Hindlimb muscle (tissue), 1 donor: ENCODE results near the gene SKAP1. TPM values are rescaled to one million over a fixed set of nuclear protein-coding genes. Genes with fewer than 3 reads are reported as not detected.
A peak's percentile ranks its signal among the peaks of the same experiment; 100 is the strongest.
"Not testable (repeated sequence)": the region's sequence is repeated elsewhere in the genome, so short reads cannot be mapped to it uniquely, and the experiment has no call there.

Experiments used
- DNase-seq: peaks from one replicate; pipeline ENCODE4 v3.0.0-alpha.2; 2013
- polyA plus RNA-seq: library from polyadenylated mRNA; unstranded; fragments of 120-200 nt; gene quantifications from one replicate; pipeline ENCODE4 v1.2.1, GENCODE V29; 2013; ENCODE audit not compliant: insufficient read length

Gene SKAP1
- polyA plus RNA-seq, 1 donor = 0.70 TPM

DNA sequence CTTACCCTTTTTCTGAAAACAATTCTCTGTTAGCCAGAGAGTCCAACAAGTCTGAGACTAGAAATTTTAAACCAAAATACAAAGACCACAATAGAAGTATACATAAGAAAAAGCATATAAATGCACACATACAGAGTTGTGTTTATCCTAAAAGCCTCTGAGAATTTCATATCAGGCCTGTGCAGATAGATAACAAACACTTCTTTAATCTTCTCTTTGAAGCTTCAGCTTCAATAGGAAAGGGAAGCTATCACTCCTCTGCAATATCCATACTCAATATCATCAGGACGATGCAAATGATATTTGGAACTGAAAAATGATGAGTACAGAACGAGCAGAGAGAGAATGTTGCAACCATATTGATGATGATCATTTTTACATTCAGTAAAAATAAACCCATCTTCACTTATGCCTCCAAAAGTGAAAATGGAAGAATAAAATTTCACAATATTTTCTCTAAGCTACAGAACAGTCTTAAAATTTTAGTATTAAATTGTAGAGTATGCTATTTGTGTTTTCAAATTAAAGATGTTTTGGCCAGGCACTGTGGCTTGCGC is 61.6 kb downstream of the SKAP1 start:
- no peak for DNase-seq

- no peak for DNase-seq
Observed at GRCh38 chr17:48363161-48363560, 66.9 kb downstream of the SKAP1 start.

DNA sequence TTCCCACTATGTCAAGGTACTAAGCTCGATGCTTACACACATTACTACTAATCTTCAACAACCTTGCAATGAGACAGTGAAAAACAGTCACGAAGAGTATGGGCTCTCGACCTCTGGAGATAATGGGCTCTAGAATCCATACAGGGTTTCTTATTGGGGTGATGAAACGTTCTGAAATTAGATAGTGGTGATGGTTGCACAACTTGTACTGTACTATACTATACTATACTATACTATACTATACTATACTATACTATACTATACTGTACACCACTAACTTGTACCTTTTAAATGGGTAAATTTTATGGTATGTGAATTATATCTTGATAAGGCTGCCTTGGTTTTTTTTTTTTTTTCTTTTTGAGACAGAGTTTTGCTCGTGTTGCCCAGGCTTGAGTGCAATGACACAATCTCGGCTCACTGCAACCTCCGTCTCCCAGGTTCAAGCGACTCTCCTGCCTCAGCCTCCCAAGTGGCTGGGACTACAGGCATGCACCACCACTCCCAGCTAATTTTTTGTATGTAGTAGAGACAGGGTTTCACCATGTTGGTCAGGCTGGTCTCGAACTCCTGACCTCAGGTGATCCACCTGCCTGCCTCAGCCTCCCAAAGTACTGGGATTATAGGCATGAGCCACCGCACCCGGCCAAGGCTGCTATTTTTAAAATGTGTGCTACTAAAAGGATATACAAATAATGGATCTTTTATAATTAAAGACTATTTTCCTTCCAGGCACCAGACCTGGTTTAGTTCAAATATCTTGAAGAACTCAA is 69.0 kb downstream of the SKAP1 start:
- DNase-seq = not testable (repeated sequence)

DNA sequence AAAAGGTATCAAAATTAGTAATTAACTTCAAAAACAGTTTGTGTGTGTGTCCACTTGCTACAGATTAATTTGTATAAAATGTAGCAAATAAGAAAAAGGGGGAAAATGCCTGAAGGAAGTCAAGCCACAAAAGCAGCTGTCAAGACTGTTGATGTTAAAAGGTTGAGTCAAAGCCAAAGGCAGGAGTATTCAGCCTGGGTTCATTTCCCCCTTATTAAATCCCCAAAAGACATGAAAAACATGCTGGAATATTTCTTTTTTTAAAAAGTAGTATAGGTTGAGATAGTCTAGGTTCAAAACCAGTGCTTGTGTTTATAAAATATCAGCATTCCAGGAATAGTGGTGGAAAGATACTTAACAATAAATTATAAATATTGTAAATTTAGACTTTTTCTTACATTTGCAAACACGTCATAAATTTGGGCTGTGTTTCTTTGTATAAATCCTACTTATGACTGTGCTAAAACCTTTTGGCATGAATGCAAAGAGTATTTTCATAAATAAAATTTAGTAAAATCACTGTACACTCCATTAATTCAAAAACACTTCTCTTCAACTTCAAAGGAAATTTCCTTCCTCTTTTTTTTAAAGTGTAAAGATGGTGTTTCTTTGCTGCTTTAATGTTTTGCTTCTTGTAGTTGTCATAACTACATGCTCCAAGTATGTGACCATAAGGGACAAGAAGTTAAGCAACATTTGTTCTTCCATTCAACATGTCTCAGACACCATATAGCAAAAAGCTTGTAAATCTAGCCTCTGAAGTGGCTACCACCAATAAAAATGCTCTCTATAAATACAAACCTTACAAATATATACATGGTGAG is 72.0 kb downstream of the SKAP1 start:
- DNase-seq = no peak

- DNase-seq = no peak
Observed at GRCh38 chr17:48356866-48357265, 73.1 kb downstream of the SKAP1 start.

DNA sequence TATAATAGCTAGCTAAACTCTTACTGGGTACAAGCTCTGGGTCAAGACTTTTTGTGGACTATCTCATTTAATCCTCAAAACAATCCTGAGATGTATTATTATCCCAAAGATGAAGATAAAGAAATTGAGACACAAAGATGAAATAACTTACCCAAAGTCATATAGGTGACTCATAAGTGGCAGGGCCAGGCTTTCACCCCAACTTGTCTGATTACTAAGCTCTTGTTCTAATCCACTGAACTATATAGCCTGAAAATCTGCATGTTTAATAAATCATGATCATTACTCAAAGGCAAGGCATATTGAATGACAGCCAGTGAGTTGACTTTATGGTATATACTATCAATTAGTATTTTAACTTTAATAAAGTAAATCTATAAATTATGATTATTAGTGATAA is 77.4 kb downstream of the SKAP1 start:
- no peak for DNase-seq

GRCh38 chr17:48351911-48352332 is 78.1 kb downstream of the SKAP1 start:
- DNase-seq = peak; percentile 20

GRCh38 chr17:48348352-48348751 is 81.7 kb downstream of the SKAP1 start:
- no peak for DNase-seq

DNA sequence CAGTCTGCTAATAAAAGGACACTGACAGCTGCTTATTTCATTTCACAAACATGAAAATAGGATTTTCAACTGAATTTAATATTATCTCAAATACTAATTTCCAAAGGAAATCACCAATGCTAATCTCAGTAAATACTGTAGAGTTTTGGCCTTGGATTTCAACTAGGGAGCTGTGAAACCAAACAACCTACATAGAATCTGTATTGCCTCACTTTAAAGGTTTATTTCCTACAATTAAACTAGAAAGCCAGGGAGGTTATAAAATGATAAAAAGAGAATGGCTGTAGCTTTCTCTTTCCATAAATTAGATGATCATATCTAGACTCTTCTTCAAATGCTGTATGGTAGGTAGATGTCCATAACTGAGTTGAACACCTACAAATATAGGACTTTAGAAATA is 82.8 kb downstream of the SKAP1 start:
- no peak for DNase-seq

GRCh38 chr17:48344251-48344650 is 85.8 kb downstream of the SKAP1 start:
- DNase-seq = no peak

- no peak for DNase-seq
Observed at GRCh38 chr17:48340916-48341315, 89.1 kb downstream of the SKAP1 start.

DNA sequence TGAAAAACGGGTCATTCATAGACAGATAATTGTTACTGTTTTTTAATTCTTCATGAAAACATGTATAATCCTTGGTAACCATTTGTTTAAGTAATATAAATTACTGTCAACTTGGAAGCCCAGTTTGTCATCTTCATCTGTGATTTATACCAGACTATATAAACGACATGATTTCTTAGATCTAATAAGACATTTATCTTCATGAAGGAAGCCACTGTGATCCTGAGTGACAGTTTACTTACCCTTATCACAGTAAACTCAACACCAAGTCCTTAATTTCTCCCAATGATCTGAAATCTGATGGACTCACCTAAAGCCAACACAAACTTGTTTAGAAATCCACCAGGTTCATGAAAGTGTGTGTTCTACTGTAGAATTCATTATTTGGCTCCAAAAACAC is 91.3 kb downstream of the SKAP1 start:
- no peak for DNase-seq

- DNase-seq = not testable (repeated sequence)
Observed at GRCh38 chr17:48337903-48338302, 92.1 kb downstream of the SKAP1 start.

GRCh38 chr17:48336986-48337385 is 93.0 kb downstream of the SKAP1 start:
- DNase-seq = no peak

DNA sequence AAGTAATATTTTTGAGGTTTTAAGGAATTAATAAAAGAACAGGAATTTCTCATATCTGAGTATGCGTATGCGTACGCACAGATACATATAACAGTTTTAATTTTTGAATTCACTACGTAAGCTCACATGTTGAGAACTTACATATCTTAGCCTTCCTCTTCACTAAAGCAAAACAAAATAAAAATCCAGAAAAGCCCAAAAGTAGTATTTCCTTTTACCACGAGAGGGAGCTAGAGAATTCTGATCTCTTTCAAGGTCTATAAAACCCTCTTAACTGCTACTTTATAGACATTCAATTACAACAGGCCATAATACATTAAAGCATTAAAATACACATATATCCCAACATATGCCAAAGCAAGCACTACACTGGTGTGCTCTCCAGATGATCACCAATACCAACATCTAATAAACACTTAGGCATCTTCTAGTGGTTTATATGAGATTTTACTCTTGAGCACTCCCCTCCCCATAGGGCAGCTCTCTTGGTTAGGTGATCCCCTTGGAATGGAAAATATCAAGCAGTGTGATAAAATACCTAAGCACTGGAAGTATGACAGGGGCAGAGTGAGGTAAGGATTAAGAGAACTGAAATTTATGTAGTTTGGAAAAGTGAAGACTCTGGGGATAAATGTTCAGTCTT is 94.0 kb downstream of the SKAP1 start:
- peak; percentile 32 for DNase-seq

GRCh38 chr17:48335146-48335784 is 94.7 kb downstream of the SKAP1 start:
- DNase-seq = no peak

DNA sequence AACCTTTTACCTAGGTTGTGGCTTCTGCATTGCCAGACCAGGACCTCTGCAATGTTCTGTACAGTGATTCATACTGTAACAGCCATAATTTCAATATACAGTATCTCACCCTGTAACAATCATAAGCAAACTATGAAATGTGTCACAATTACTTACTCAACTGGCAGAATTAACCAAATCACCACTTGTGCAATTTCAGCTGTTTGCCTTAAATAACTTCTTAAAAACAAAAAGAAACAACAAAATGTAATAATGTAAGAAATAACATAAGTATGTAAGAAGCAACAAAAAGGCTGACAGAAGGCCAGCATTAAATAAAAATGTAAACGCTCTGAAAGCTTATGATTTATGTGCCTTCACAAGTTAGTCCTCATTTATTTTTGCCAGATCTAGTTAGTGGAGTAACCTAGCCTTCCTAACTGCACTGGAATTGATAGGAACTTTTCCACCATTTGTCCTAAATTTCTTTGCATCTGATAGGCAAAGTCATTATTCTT is 96.9 kb downstream of the SKAP1 start:
- no peak for DNase-seq

DNA sequence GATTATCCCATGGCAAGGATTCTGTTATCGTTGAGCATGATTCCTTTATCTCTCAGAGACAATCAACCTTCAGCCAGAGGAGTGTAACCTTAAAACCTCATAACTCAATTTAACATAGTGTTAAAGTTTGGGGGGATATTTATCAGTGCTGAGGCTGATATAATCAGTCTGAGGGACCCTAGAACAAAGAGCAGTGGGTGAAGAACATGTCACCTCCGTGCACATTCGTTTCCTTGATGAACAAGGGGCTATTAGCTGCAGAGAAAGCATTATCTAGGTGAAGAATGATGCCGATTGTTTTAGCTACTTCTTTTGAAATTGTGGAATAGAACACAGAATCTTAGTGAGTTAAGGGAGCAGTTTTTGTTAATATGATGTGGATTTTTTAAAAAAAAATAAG is 99.1 kb downstream of the SKAP1 start:
- DNase-seq = no peak

- no peak for DNase-seq
Observed at GRCh38 chr17:48330421-48330820, 99.6 kb downstream of the SKAP1 start.

GRCh38 chr17:48328457-48328856 is 101.6 kb downstream of the SKAP1 start:
- no peak for DNase-seq

GRCh38 chr17:48326310-48326709 is 103.7 kb downstream of the SKAP1 start:
- no peak for DNase-seq

GRCh38 chr17:48322060-48322459 is 108.0 kb downstream of the SKAP1 start:
- no peak for DNase-seq
